RWPE2 (cell line): ENCODE results near the gene FMNL2.

Experiments used
- ATAC-seq: fragments of 200-7000 bp; cut with Tn5 transposase; 3 replicates; pipeline ENCODE4 v1.9.1; 2021; ENCODE audit warnings: low read depth
- DNase-seq: peaks from one replicate; pipeline ENCODE4 v3.0.0-alpha.2; 2020; ENCODE audit warnings: low spot score
- H3K27ac ChIP-seq: fragments of 450-650 bp; 2 replicates; pipeline ENCODE4 v1.5.1; 2017; ENCODE audit warnings: mild to moderate bottlenecking; ENCODE audit not compliant: poor library complexity, severe bottlenecking
- H3K27me3 ChIP-seq: fragments of 250-450 bp; sonication (Bioruptor Pico); 2 replicates; pipeline ENCODE4 v1.5.1; 2021; ENCODE audit warnings: mild to moderate bottlenecking, moderate library complexity; ENCODE audit not compliant: insufficient read depth, poor library complexity, severe bottlenecking
- H3K36me3 ChIP-seq: fragments of 250-450 bp; sonication (Bioruptor Pico); 2 replicates; pipeline ENCODE4 v1.5.1; 2020; ENCODE audit warnings: low read depth, mild to moderate bottlenecking, moderate library complexity
- H3K4me1 ChIP-seq: fragments of 250-450 bp; sonication (Bioruptor Pico); 2 replicates; pipeline ENCODE4 v1.5.1; 2021; ENCODE audit warnings: mild to moderate bottlenecking, moderate library complexity; ENCODE audit not compliant: insufficient read depth, poor library complexity, severe bottlenecking
- H3K4me3 ChIP-seq: fragments of 250-450 bp; sonication (Bioruptor Pico); 2 replicates; pipeline ENCODE4 v1.5.1; 2021; ENCODE audit warnings: mild to moderate bottlenecking, moderate library complexity; ENCODE audit not compliant: severe bottlenecking
- H3K9me3 ChIP-seq: fragments of 250-450 bp; sonication (Bioruptor Pico); 2 replicates; pipeline ENCODE4 v1.5.1; 2021; ENCODE audit warnings: mild to moderate bottlenecking, moderate library complexity; ENCODE audit not compliant: severe bottlenecking
- TF ChIP-seq, protein P1 (sequence below): fragments of 450-650 bp; IDR thresholded peaks from one replicate; pipeline ENCODE4 v1.5.1; 2017; ENCODE audit warnings: mild to moderate bottlenecking, moderate library complexity; ENCODE audit not compliant: poor library complexity, severe bottlenecking

Gene FMNL2

DNA sequence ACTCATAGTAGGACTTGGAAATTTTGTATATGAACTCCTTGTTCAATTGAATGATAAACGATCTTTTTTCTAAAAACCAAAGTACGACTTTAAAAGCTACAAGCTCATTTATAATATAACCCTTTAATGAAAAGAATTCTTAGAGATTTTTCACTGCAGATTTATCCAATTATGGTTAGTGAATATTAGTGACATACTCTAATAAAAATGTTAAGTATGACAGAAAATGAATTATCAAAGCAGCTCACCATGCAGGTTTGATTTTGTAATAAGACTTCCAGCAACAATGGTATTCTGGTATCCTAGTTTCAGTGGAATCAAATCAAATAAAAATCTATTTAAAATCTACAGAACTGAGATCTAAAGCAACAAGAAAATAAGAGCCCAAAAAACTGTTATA is 343.8 kb downstream of the FMNL2 start:
- Histone ChIP-seq H3K9me3 (no peaks in the 10 kb centered on the region), H3K27ac (no peak overlapping the region), H3K4me3 (no peak overlapping the region), H3K36me3 (peaks cover 88% of the 10 kb centered on the region), H3K4me1 (no peaks in the 10 kb centered on the region), H3K27me3 (no peaks in the 10 kb centered on the region)
- TF ChIP-seq, protein P1, sequence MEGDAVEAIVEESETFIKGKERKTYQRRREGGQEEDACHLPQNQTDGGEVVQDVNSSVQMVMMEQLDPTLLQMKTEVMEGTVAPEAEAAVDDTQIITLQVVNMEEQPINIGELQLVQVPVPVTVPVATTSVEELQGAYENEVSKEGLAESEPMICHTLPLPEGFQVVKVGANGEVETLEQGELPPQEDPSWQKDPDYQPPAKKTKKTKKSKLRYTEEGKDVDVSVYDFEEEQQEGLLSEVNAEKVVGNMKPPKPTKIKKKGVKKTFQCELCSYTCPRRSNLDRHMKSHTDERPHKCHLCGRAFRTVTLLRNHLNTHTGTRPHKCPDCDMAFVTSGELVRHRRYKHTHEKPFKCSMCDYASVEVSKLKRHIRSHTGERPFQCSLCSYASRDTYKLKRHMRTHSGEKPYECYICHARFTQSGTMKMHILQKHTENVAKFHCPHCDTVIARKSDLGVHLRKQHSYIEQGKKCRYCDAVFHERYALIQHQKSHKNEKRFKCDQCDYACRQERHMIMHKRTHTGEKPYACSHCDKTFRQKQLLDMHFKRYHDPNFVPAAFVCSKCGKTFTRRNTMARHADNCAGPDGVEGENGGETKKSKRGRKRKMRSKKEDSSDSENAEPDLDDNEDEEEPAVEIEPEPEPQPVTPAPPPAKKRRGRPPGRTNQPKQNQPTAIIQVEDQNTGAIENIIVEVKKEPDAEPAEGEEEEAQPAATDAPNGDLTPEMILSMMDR, result no peak
- DNase-seq (no peak), ATAC-seq (no peak)

DNA sequence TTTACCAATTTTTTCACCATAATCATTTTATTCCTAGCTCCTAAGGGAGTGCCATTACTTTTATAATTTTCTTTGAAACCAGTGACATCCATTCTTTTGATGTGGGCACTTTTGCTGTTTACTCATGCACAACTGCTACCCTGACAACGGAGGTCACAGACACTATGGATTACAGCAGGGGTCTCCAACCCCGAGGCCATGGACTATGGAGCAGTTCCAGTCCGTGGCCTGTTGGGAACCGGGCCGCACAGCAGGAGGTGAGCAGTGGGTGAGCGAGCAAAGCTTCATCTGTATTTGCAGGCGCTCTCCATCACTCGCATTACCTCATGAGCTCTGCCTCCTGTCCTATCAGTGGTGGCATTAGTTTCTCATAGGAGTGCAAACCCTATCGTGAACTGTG is 347.7 kb downstream of the FMNL2 start:
- peaks cover 73% of the 10 kb centered on the region for H3K36me3 ChIP-seq
- H3K27ac ChIP-seq, result no peak overlapping the region
- DNase-seq, result no peak
- TF ChIP-seq, protein P1, result no peak
- no peaks in the 10 kb centered on the region for H3K4me1 ChIP-seq
- no peaks in the 10 kb centered on the region for H3K9me3 ChIP-seq
- no peaks in the 10 kb centered on the region for H3K27me3 ChIP-seq
- ATAC-seq, result no peak
- H3K4me3 ChIP-seq, result no peak overlapping the region

DNA sequence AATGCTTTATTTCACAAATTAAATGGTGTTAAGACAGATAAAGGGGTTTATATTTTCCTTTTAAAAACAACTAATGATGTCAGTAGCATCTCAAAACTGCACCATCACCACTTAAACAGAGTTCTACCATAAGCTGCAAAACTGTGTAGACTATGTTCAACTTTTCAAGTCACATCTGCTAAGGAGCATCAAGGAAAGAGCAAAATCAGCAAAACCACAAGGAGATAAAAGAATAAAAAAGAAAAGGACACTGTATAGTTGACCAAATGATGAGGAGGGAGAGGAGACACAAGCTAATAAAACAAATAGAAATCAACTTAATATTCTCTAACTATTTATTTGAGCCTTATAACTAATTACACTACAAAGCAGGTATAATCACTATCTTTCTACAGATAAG is 348.4 kb downstream of the FMNL2 start:
- H3K36me3 ChIP-seq, result peaks cover 72% of the 10 kb centered on the region
- no peak overlapping the region for H3K4me3 ChIP-seq
- no peak overlapping the region for H3K27ac ChIP-seq
- H3K27me3 ChIP-seq, result no peaks in the 10 kb centered on the region
- H3K9me3 ChIP-seq, result no peaks in the 10 kb centered on the region
- ATAC-seq (no peak), DNase-seq (no peak)
- TF ChIP-seq, protein P1, result no peak
- H3K4me1 ChIP-seq, result no peaks in the 10 kb centered on the region

DNA sequence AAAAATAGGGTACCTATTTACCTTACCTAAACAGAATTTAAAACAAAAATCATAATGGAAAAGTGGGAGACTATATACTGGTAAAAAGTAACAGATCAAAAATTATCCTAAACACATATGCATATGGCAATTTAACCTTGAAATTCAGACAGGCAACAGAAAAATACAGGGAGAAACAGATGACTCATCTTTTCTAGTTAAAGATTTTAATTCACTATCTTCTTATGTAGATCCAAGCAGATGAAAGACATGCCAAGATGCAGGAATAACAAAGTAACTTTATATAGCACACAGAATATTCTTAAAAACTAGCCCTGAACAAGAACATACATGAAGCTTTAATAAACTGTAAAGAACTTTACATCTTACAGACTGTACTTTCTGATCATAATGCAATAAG is 351.3 kb downstream of the FMNL2 start:
- no peaks in the 10 kb centered on the region for H3K4me1 ChIP-seq
- no peaks in the 10 kb centered on the region for H3K27me3 ChIP-seq
- peaks cover 66% of the 10 kb centered on the region for H3K36me3 ChIP-seq
- no peak overlapping the region for H3K4me3 ChIP-seq
- ATAC-seq (no peak), DNase-seq (no peak)
- H3K27ac ChIP-seq, result no peak overlapping the region
- TF ChIP-seq, protein P1, result no peak
- no peaks in the 10 kb centered on the region for H3K9me3 ChIP-seq

DNA sequence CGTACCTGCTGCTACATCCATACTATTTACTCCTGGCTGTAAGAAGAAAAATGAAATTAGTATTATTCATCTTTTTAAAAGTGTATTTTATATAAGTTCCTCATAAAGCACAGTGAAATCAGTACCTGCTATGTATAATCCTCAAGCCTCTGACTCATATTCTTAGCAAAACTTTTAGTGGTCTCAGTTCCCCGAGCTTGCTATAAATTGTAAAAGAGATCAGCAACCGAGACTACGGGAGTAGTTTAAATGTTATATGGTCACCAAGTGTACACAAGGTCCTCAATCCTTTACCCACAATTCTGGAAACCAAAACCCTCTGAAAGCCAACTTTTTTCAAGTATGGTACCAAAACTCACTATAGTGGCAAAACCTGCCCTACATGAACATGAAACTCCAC is 358.1 kb downstream of the FMNL2 start:
- no peak for ATAC-seq
- Histone ChIP-seq H3K27ac (no peak overlapping the region), H3K9me3 (no peaks in the 10 kb centered on the region), H3K36me3 (peaks cover 70% of the 10 kb centered on the region), H3K27me3 (no peaks in the 10 kb centered on the region), H3K4me1 (peaks cover 12% of the 10 kb centered on the region), H3K4me3 (no peak overlapping the region)
- TF ChIP-seq, protein P1, result no peak
- DNase-seq, result no peak
